HEK293T (cell line): ENCODE measurements around the gene PSENEN.

Source experiments
- ARNT ChIP-seq: fragments of 450-650 bp; IDR thresholded peaks from 2 replicates; pipeline ENCODE4 v1.6.1; 2017; ENCODE audit warnings: mild to moderate bottlenecking
- BHLHE40 ChIP-seq: fragments of 450-650 bp; IDR thresholded peaks from 2 replicates; pipeline ENCODE4 v1.6.1; 2016; ENCODE audit warnings: mild to moderate bottlenecking, moderate library complexity, borderline replicate concordance
- FOXA1 ChIP-seq: fragments of 450-650 bp; IDR thresholded peaks from 2 replicates; pipeline ENCODE4 v1.6.1; 2016; ENCODE audit warnings: mild to moderate bottlenecking
- FOXM1 ChIP-seq: fragments of 450-650 bp; IDR thresholded peaks from 2 replicates; pipeline ENCODE4 v1.6.1; 2017; ENCODE audit warnings: mild to moderate bottlenecking, borderline replicate concordance
- HDGF ChIP-seq: fragments of 450-650 bp; IDR thresholded peaks from 2 replicates; pipeline ENCODE4 v1.6.1; 2017; ENCODE audit warnings: antibody characterized with exemption, borderline replicate concordance
- L3MBTL2 ChIP-seq: fragments of 450-650 bp; conservative IDR thresholded peaks from 2 replicates; pipeline ENCODE4 v1.6.1; 2016; ENCODE audit warnings: mild to moderate bottlenecking
- LEF1 ChIP-seq: fragments of 450-650 bp; IDR thresholded peaks from 2 replicates; pipeline ENCODE4 v1.6.1; 2017; ENCODE audit warnings: mild to moderate bottlenecking, borderline replicate concordance
- PKNOX1 ChIP-seq: fragments of 450-650 bp; IDR thresholded peaks from 2 replicates; pipeline ENCODE4 v1.6.1; 2016
- SP1 ChIP-seq: fragments of 450-650 bp; IDR thresholded peaks from 2 replicates; pipeline ENCODE4 v1.6.1; 2017
- SUZ12 ChIP-seq: fragments of 450-650 bp; IDR thresholded peaks from 2 replicates; pipeline ENCODE4 v1.6.1; 2016; ENCODE audit warnings: mild to moderate bottlenecking

DNA sequence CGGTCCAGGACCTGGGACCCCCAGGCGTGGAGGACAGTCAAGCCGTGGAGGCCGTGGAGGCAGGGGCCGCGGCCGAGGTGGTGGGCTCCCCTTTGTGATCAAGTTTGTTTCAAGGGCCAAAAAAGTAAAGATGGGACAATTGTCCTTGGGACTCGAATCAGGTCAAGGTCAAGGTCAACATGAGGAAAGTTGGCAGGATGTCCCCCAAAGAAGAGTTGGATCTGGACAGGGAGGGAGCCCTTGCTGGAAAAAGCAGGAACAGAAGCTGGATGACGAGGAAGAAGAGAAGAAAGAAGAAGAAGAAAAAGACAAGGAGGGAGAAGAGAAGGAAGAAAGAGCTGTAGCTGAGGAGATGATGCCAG is 25.3 kb upstream of the PSENEN start:
- no peak for TF ChIP-seq ARNT
- TF ChIP-seq SP1, result no peak
- no peak for TF ChIP-seq SUZ12
- no peak for TF ChIP-seq FOXM1
- TF ChIP-seq FOXA1, result no peak
- no peak for TF ChIP-seq LEF1
- no peak for TF ChIP-seq BHLHE40
- TF ChIP-seq HDGF, result no peak
- TF ChIP-seq L3MBTL2, result no peak
- no peak for TF ChIP-seq PKNOX1
